ENCODE measurements around the gene CIB2.
A peak's percentile ranks its signal among the peaks of the same experiment; 100 is the strongest.

The CIB2 gene

GRCh38 chr15:78070049-78070700 is 61.1 kb downstream of the CIB2 start:
- H3K27ac Mint-ChIP-seq, result peak overlapping the region; percentile 98
- H3K27me3 Mint-ChIP-seq, result no peaks in the 10 kb centered on the region
- H3K4me1 Mint-ChIP-seq, result peaks cover 34% of the 10 kb centered on the region
- H3K4me3 Mint-ChIP-seq, result peak overlapping the region; percentile 86
- no peaks in the 10 kb centered on the region for H3K9me3 Mint-ChIP-seq
- H3K36me3 Mint-ChIP-seq, result peaks cover 5% of the 10 kb centered on the region

DNA sequence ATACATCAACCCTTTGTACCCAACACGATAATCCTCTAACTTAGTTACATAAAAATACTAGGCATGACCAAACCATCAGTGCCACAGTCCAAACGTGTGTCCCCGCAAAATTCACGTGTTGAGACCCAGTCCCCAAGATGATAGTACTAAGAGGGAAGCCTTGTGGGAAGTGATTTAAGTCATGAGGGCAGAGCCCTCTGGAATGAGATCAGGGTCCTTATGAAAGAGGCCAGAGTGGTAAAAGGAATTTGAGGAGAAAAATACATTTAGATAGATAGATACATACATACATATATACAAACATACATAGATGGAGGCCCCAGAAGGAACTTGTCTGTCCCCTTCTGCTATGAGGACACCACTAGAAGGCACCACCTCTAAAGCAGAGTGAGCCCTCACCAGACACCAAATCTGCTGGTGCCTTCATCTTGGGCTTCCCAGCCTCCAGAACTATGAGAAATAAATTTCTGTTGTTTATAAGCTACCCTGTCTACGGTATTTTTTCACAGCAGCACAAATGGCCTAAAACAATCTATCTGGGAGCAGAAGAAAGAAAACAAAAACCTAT is 61.7 kb downstream of the CIB2 start:
- Mint-ChIP-seq H3K27ac (peak overlapping the region; percentile 98), H3K4me3 (peak overlapping the region; percentile 86), H3K27me3 (no peaks in the 10 kb centered on the region), H3K36me3 (peaks cover 3% of the 10 kb centered on the region), H3K4me1 (peaks cover 31% of the 10 kb centered on the region), H3K9me3 (no peaks in the 10 kb centered on the region)

- Mint-ChIP-seq H3K9me3 (no peaks in the 10 kb centered on the region), H3K4me1 (peaks cover 26% of the 10 kb centered on the region), H3K27me3 (no peaks in the 10 kb centered on the region), H3K4me3 (peak overlapping the region; percentile 86), H3K27ac (peak overlapping the region; percentile 98), H3K36me3 (peaks cover 2% of the 10 kb centered on the region)
Measured at GRCh38 chr15:78069052-78069414, 62.2 kb downstream of the CIB2 start.

DNA sequence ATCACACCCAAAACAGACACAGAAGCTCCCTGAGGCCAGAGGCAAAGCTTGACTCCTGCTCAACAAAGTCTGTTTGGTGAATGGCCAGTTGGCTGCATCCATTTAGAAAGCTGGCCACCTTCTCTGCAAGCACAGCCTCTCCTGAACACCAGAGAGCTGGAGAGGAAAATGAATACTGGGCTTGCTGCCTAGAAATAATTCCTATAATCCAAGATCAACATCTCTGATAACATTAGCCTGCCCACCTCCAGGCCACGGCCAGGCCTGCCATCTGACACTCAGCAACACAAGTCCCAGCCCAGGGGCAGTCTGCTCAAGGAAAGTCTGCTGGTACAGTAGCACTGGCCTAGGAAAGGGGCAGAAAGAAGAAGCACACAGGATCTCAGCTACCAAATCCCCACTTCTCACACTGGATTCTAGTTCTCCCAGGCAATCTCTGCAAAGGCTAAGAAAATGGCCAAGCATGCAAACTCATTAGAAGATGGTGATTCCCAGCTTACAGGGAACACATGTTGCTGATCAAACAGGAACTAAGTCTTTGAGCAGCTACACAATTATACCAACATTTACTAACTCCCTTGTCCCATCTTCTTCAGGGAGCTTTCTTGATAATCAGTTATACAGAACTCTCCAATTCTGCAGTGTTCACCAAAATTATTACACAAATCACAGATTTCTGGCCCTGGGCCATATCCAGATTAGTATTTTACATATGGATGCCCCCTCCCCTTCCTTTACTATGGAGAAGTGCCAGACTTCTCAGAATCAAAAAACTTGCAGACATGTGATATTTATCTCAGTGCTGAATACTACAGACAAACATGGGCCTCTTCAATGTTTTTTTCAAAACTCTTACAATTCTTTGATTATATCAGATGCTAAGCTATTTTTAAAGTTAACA is 63.7 kb downstream of the CIB2 start:
- Mint-ChIP-seq H3K9me3 (no peaks in the 10 kb centered on the region), H3K27ac (peak overlapping the region; percentile 98), H3K36me3 (peaks cover 2% of the 10 kb centered on the region), H3K4me3 (peak overlapping the region; percentile 86), H3K27me3 (no peaks in the 10 kb centered on the region), H3K4me1 (peaks cover 25% of the 10 kb centered on the region)

DNA sequence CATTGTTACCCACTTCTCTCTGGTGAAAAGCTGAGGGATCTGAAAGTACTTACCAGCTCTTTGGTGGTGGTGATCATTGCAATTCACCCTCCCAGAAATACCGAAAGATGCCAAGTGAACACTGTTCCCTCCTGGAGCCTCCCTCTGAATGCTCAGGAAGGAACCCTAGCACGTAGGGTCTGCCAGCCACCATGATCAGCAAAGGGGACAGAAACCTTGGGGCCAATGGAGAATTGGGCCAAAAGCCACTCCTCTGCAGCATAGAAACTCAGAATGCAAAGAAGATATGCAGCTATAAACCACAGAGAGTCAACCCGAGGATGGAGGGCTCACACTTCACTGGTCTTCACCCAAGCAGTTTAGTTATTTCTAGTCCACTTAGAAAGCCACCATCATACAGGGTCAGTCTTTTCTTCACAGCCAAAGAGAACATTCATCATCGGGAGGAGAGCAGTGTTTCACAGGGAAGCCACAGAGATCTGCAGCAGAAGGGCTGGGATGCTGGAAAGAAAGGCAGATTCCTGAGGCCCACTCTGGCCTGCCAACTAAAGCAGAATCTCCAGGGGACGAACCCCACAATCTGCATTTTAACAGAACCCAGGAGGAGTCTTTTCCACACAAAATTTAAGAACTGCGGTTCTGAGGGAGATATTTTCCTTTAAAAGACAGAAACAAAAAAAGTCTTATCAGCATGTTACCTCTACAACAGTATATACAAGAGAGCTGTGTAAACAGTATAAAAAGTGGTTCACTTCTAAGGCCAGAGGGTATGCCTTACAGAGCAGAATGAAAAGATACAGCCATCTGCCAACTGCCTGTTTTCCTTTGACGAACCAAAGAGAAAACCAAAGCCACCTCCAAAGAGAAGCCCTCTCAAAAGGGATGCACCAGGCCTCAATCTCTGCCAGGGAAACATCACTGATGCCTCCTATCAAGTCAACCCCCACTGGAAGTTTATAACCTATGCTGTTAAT is 65.0 kb downstream of the CIB2 start:
- Mint-ChIP-seq H3K27me3 (no peaks in the 10 kb centered on the region), H3K27ac (peak overlapping the region; percentile 98), H3K4me3 (peak overlapping the region; percentile 26), H3K9me3 (no peaks in the 10 kb centered on the region), H3K4me1 (peaks cover 22% of the 10 kb centered on the region), H3K36me3 (peaks cover 2% of the 10 kb centered on the region)

DNA sequence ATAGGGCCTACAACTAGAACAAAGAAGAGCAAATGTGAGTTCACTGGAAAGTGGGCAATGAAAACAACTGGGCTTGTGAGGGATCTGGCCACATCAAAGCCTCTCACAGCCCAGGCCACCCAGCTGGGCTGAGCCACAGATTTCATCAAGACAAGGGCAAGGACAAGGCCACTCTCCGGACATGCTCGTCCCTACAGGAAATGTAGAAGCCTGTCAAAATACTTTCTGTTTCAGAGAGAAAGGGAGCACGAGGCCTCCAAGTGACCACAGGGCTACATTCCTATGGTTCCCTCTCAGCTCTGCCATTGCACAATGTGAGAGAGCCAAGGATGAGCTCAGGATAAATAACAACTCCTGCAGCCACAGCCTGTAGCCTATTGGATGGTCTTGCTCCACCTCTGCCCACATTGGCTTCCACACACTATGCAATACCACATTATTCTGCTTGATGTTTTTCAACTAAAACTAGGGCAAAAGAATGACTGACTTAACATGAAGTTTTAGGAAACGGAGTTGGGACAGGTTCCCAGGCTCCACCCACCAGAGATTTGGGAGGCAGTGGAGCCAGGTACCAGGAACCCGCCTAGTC is 65.9 kb downstream of the CIB2 start:
- no peaks in the 10 kb centered on the region for H3K9me3 Mint-ChIP-seq
- peaks cover 2% of the 10 kb centered on the region for H3K36me3 Mint-ChIP-seq
- no peak overlapping the region for H3K4me3 Mint-ChIP-seq
- H3K27me3 Mint-ChIP-seq, result no peaks in the 10 kb centered on the region
- peak overlapping the region; percentile 26 for H3K27ac Mint-ChIP-seq
- H3K4me1 Mint-ChIP-seq, result peaks cover 21% of the 10 kb centered on the region

- H3K4me3 Mint-ChIP-seq, result no peak overlapping the region
- no peaks in the 10 kb centered on the region for H3K9me3 Mint-ChIP-seq
- peaks cover 30% of the 10 kb centered on the region for H3K4me1 Mint-ChIP-seq
- H3K36me3 Mint-ChIP-seq, result no peaks in the 10 kb centered on the region
- H3K27ac Mint-ChIP-seq, result no peak overlapping the region
- H3K27me3 Mint-ChIP-seq, result no peaks in the 10 kb centered on the region
Measured at GRCh38 chr15:78064544-78064943, 66.7 kb downstream of the CIB2 start.

GRCh38 chr15:78063970-78064385 is 67.3 kb downstream of the CIB2 start:
- peaks cover under 1% of the 10 kb centered on the region for H3K36me3 Mint-ChIP-seq
- peaks cover 35% of the 10 kb centered on the region for H3K4me1 Mint-ChIP-seq
- no peak overlapping the region for H3K4me3 Mint-ChIP-seq
- H3K27me3 Mint-ChIP-seq, result no peaks in the 10 kb centered on the region
- H3K9me3 Mint-ChIP-seq, result no peaks in the 10 kb centered on the region
- H3K27ac Mint-ChIP-seq, result no peak overlapping the region

- peak overlapping the region; percentile 7 for H3K27ac Mint-ChIP-seq
- peaks cover 43% of the 10 kb centered on the region for H3K4me1 Mint-ChIP-seq
- no peaks in the 10 kb centered on the region for H3K27me3 Mint-ChIP-seq
- no peaks in the 10 kb centered on the region for H3K9me3 Mint-ChIP-seq
- peaks cover 2% of the 10 kb centered on the region for H3K36me3 Mint-ChIP-seq
- no peak overlapping the region for H3K4me3 Mint-ChIP-seq
Measured at GRCh38 chr15:78063217-78063616, 68.0 kb downstream of the CIB2 start.

DNA sequence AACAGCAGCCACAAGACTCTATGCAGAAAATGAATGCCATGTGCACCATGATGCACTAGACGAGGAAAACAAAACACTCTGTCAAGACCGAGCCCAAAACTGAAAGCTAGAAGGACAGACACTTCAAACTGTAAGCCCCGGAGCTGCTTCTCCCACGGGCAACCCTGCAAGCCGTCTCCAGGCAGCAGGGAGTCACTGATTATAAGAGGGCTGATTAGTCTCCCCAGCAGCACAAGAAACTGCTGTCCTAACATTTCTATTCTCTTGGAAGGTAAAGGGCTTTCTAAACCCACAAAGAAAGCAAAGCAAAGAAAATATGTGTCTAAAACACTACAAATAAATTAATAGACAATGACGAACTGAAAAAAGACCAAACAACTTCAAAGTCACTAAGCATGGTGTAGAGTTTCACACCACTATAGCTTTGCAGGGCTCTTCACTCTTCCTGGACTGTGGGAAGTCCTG is 69.2 kb downstream of the CIB2 start:
- Mint-ChIP-seq H3K4me3 (peak overlapping the region; percentile 81), H3K36me3 (peaks cover 2% of the 10 kb centered on the region), H3K9me3 (no peaks in the 10 kb centered on the region), H3K27me3 (no peaks in the 10 kb centered on the region), H3K4me1 (peaks cover 55% of the 10 kb centered on the region), H3K27ac (peak overlapping the region; percentile 88)

DNA sequence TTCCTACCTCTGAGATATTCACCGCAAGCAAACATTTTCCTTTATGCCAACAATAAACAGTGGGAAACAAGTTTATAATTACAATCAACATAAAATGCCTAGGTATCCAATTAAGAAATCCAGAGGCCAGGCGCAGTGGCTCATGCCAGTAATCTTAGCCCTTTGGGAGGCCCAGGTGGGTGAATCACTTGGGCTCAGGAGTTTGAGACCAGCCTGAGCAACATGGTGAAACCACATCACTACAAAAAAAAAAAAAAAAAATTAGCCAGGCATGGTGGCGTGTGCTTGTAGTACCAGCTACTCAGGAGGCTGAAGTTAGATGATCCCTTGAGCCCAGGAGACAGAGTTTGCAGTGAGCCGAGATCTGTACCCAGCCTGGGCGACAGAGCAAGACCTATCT is 71.0 kb downstream of the CIB2 start:
- no peaks in the 10 kb centered on the region for H3K27me3 Mint-ChIP-seq
- peaks cover 73% of the 10 kb centered on the region for H3K4me1 Mint-ChIP-seq
- H3K9me3 Mint-ChIP-seq, result no peaks in the 10 kb centered on the region
- peaks cover 2% of the 10 kb centered on the region for H3K36me3 Mint-ChIP-seq
- no peak overlapping the region for H3K4me3 Mint-ChIP-seq
- H3K27ac Mint-ChIP-seq, result peak overlapping the region; percentile 73

DNA sequence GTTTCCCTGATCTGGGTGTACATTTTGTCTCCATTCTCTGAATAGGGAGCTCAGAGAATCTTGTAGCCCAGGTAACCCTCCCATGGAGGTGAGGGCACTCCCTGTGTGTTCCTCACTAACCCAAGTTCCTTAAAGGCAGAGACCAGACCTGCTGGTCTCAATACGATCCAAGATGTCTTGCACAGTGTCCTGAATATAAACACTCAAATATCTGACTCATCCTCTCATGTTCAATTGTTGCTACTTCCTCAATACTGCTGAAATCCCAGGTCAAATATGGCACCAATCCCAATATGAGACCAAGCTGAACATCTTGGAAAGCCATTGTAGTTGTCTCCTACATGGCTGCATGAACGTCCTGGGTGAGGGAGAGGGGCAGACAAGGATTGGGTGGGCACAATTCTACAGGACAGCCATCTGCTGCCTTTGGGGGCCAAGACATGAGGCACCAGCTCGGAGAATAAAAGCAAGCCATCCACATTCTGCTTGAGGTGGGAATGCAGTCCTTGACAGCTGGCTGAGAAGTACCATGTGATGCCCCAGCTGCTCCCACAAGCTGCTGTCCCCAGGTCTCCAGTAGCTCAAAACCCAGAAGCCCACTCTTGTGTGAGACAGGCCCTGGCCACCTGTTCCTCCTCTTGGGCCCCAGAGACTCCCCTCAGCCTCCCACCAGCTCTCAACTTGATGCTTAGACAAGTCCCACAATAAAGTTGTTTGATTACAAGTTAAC is 72.0 kb downstream of the CIB2 start:
- Mint-ChIP-seq H3K4me3 (peak overlapping the region; percentile 9), H3K36me3 (peaks cover 4% of the 10 kb centered on the region), H3K27ac (peak overlapping the region; percentile 85), H3K9me3 (no peaks in the 10 kb centered on the region), H3K27me3 (no peaks in the 10 kb centered on the region), H3K4me1 (peaks cover 82% of the 10 kb centered on the region)

- Mint-ChIP-seq H3K4me3 (peak overlapping the region; percentile 9), H3K9me3 (no peaks in the 10 kb centered on the region), H3K4me1 (peaks cover 90% of the 10 kb centered on the region), H3K27me3 (no peaks in the 10 kb centered on the region), H3K36me3 (peaks cover 4% of the 10 kb centered on the region), H3K27ac (peak overlapping the region; percentile 85)
Measured at GRCh38 chr15:78058401-78058935, 72.8 kb downstream of the CIB2 start.

GRCh38 chr15:78057803-78058202 is 73.4 kb downstream of the CIB2 start:
- peaks cover 90% of the 10 kb centered on the region for H3K4me1 Mint-ChIP-seq
- H3K9me3 Mint-ChIP-seq, result no peaks in the 10 kb centered on the region
- no peak overlapping the region for H3K4me3 Mint-ChIP-seq
- H3K27me3 Mint-ChIP-seq, result no peaks in the 10 kb centered on the region
- H3K36me3 Mint-ChIP-seq, result peaks cover 4% of the 10 kb centered on the region
- peak overlapping the region; percentile 85 for H3K27ac Mint-ChIP-seq
